MM.1S (cell line): ENCODE data around the gene ADAMTS18.

Experiments used
- DNase-seq: peaks from one replicate; pipeline ENCODE4 v3.0.0-alpha.2; 2015
- H2AFZ ChIP-seq: fragments of 300-600 bp; sonication (generic); 2 replicates; pipeline ENCODE4 v1.6.0; 2016; ENCODE audit warnings: antibody characterized with exemption, low read length
- H3F3A ChIP-seq: fragments of 300-600 bp; sonication (generic); 2 replicates; pipeline ENCODE4 v1.6.1; 2016; ENCODE audit warnings: mild to moderate bottlenecking, antibody characterized with exemption, low read length, moderate library complexity, mixed read lengths; ENCODE audit not compliant: insufficient read depth
- H3K27ac ChIP-seq: fragments of 300-600 bp; sonication (generic); 2 replicates; pipeline ENCODE4 v1.5.1; 2016; ENCODE audit warnings: mild to moderate bottlenecking, low read length
- H3K27me3 ChIP-seq: fragments of 300-600 bp; sonication (generic); replicated peaks from 2 replicates; pipeline ENCODE4 v1.6.0; 2016; ENCODE audit warnings: low read length; ENCODE audit not compliant: insufficient read depth
- H3K36me3 ChIP-seq: fragments of 300-600 bp; sonication (generic); replicated peaks from 2 replicates; pipeline ENCODE4 v1.6.1; 2016; ENCODE audit warnings: mild to moderate bottlenecking, low read length, mixed read lengths; ENCODE audit not compliant: insufficient read depth
- H3K4me1 ChIP-seq: fragments of 300-600 bp; sonication (generic); 2 replicates; pipeline ENCODE4 v1.6.1; 2016; ENCODE audit warnings: low read length, mixed read lengths
- H3K4me2 ChIP-seq: fragments of 300-600 bp; sonication (generic); 2 replicates; pipeline ENCODE4 v1.6.0; 2016; ENCODE audit warnings: low read depth, low read length
- H3K4me3 ChIP-seq: fragments of 300-600 bp; sonication (generic); 2 replicates; pipeline ENCODE4 v1.5.1; 2016; ENCODE audit warnings: low read length, mixed read lengths
- H3K79me2 ChIP-seq: fragments of 300-600 bp; sonication (generic); 2 replicates; pipeline ENCODE4 v1.6.1; 2016; ENCODE audit warnings: mixed run types, low read length, mixed read lengths
- H3K9ac ChIP-seq: fragments of 300-600 bp; sonication (generic); 2 replicates; pipeline ENCODE4 v1.6.1; 2016; ENCODE audit warnings: low read length, mixed read lengths
- H3K9me2 ChIP-seq: fragments of 300-600 bp; sonication (generic); replicated peaks from 2 replicates; pipeline ENCODE4 v1.6.1; 2016; ENCODE audit warnings: mild to moderate bottlenecking, low read length, mixed read lengths; ENCODE audit not compliant: insufficient read depth
- H3K9me3 ChIP-seq: fragments of 300-600 bp; sonication (generic); replicated peaks from 2 replicates; pipeline ENCODE4 v1.6.1; 2016; ENCODE audit warnings: mild to moderate bottlenecking, low read length, mixed read lengths; ENCODE audit not compliant: insufficient read depth
- H4K20me1 ChIP-seq: fragments of 300-600 bp; sonication (generic); 2 replicates; pipeline ENCODE4 v1.6.1; 2016; ENCODE audit warnings: mild to moderate bottlenecking, low read length, moderate library complexity, mixed read lengths; ENCODE audit not compliant: insufficient read depth
- EZH2 ChIP-seq: fragments of 300-600 bp; sonication (generic); optimal IDR thresholded peaks from 2 replicates; pipeline ENCODE3; 2017; ENCODE audit warnings: low read depth, mild to moderate bottlenecking, antibody characterized with exemption, low read length, mixed read lengths
- EZH2phosphoT487 ChIP-seq: fragments of 300-600 bp; sonication (generic); IDR thresholded peaks from 2 replicates; pipeline ENCODE4 v1.6.1; 2018; ENCODE audit warnings: antibody characterized with exemption, low read length
- TF ChIP-seq, protein P1 (sequence below): fragments of 300-600 bp; sonication (generic); IDR thresholded peaks from 2 replicates; pipeline ENCODE4 v1.5.1; 2016; ENCODE audit warnings: antibody characterized with exemption, low read length, mixed read lengths

The ADAMTS18 gene

DNA sequence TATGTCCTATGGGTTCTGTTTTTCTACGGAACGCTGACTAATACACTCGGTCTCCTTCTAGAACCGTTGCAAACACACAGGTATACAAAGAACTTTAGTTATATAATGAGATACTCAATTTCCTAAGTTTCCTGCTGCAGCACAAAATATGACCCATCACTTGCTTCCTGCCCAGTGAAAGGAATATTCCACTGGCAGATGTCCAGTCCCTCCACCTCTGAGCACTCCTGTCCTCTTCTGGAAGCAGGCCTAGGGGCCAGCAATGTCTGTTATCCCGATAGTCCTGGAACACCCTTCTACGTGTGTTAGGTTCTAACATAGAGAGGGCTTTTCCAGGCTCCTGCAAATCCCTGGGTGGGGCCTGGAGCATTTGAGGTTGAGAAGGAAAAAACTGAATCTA is 32.7 kb downstream of the ADAMTS18 start:
- no peak for TF ChIP-seq EZH2
- TF ChIP-seq, protein P1, sequence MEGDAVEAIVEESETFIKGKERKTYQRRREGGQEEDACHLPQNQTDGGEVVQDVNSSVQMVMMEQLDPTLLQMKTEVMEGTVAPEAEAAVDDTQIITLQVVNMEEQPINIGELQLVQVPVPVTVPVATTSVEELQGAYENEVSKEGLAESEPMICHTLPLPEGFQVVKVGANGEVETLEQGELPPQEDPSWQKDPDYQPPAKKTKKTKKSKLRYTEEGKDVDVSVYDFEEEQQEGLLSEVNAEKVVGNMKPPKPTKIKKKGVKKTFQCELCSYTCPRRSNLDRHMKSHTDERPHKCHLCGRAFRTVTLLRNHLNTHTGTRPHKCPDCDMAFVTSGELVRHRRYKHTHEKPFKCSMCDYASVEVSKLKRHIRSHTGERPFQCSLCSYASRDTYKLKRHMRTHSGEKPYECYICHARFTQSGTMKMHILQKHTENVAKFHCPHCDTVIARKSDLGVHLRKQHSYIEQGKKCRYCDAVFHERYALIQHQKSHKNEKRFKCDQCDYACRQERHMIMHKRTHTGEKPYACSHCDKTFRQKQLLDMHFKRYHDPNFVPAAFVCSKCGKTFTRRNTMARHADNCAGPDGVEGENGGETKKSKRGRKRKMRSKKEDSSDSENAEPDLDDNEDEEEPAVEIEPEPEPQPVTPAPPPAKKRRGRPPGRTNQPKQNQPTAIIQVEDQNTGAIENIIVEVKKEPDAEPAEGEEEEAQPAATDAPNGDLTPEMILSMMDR: no peak
- H4K20me1 ChIP-seq: no peaks in the 10 kb centered on the region
- H2AFZ ChIP-seq: no peak overlapping the region
- no peak overlapping the region for H3K27ac ChIP-seq
- H3K36me3 ChIP-seq: no peaks in the 10 kb centered on the region
- H3K4me3 ChIP-seq: no peak overlapping the region
- DNase-seq: no peak
- peaks cover 41% of the 10 kb centered on the region for H3K27me3 ChIP-seq
- no peaks in the 10 kb centered on the region for H3K9me2 ChIP-seq
- no peaks in the 10 kb centered on the region for H3K9me3 ChIP-seq
- no peaks in the 10 kb centered on the region for H3F3A ChIP-seq
- H3K79me2 ChIP-seq: no peaks in the 10 kb centered on the region
- no peak overlapping the region for H3K4me2 ChIP-seq
- no peak overlapping the region for H3K9ac ChIP-seq
- no peaks in the 10 kb centered on the region for H3K4me1 ChIP-seq

DNA sequence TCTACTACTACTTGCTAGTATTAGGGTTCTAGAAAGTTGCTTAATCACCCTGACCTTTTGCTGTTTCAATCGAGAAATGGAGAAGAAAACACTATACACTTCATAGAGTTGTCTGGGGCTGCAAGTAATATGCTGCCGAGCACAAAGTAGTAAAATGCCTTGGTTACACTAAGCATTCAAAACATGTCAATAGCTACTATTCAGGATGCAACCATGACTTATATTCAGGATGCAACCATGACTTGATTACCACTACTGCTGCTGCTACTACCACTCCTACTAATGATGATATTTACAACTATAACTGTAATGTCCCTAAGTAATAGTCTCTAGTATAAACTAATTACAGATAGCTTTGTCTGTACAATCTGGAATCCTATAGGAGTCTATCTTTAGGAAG is 35.3 kb downstream of the ADAMTS18 start:
- no peak overlapping the region for H3K4me3 ChIP-seq
- H3K9me3 ChIP-seq: no peaks in the 10 kb centered on the region
- no peak overlapping the region for H3K9ac ChIP-seq
- H3K79me2 ChIP-seq: no peaks in the 10 kb centered on the region
- no peak for DNase-seq
- H3K9me2 ChIP-seq: no peaks in the 10 kb centered on the region
- H3K27me3 ChIP-seq: peaks cover 17% of the 10 kb centered on the region
- H3K4me1 ChIP-seq: no peaks in the 10 kb centered on the region
- H3K4me2 ChIP-seq: no peak overlapping the region
- H2AFZ ChIP-seq: no peak overlapping the region
- no peaks in the 10 kb centered on the region for H3K36me3 ChIP-seq
- no peak overlapping the region for H3K27ac ChIP-seq
- TF ChIP-seq, protein P1: no peak
- TF ChIP-seq EZH2: no peak
- TF ChIP-seq EZH2phosphoT487: no peak
- no peaks in the 10 kb centered on the region for H3F3A ChIP-seq
- H4K20me1 ChIP-seq: no peaks in the 10 kb centered on the region

DNA sequence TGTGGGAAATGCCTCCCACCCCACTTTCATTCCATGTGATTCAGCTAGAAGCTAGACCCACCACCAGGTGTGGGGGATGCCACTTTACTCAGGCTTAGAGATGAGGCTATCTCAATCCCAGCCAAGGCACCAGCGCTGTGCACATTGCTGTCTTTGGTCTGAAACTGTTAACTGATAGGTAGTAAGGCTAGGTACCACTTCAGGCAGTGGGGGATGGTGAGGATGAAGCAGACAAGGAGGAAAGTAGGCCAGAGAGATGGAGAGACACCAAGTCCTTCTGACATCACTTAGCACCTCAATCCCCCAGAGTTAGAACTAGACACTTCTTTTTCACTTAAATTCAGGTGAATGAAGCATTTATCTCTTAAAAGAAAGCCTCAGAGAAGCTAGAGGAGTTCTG is 35.8 kb downstream of the ADAMTS18 start:
- no peak overlapping the region for H3K4me2 ChIP-seq
- no peak overlapping the region for H3K4me3 ChIP-seq
- peaks cover 12% of the 10 kb centered on the region for H3K27me3 ChIP-seq
- no peaks in the 10 kb centered on the region for H3K36me3 ChIP-seq
- no peak overlapping the region for H2AFZ ChIP-seq
- TF ChIP-seq EZH2phosphoT487 (no peak), EZH2 (no peak)
- TF ChIP-seq, protein P1: no peak
- no peaks in the 10 kb centered on the region for H3K9me3 ChIP-seq
- no peak overlapping the region for H3K27ac ChIP-seq
- no peaks in the 10 kb centered on the region for H3K79me2 ChIP-seq
- no peaks in the 10 kb centered on the region for H3F3A ChIP-seq
- no peak overlapping the region for H3K9ac ChIP-seq
- no peaks in the 10 kb centered on the region for H3K4me1 ChIP-seq
- no peaks in the 10 kb centered on the region for H3K9me2 ChIP-seq
- no peak for DNase-seq
- H4K20me1 ChIP-seq: no peaks in the 10 kb centered on the region
